ENCODE measurements around the gene ARPC1B. TPM values are rescaled to one million over a fixed set of nuclear protein-coding genes. Genes with fewer than 3 reads are reported as not detected.

ARPC1B gene
- total and polyA plus RNA-seq, 4 experiments from 2014 or later: 188 to 906 (median 527) TPM

DNA sequence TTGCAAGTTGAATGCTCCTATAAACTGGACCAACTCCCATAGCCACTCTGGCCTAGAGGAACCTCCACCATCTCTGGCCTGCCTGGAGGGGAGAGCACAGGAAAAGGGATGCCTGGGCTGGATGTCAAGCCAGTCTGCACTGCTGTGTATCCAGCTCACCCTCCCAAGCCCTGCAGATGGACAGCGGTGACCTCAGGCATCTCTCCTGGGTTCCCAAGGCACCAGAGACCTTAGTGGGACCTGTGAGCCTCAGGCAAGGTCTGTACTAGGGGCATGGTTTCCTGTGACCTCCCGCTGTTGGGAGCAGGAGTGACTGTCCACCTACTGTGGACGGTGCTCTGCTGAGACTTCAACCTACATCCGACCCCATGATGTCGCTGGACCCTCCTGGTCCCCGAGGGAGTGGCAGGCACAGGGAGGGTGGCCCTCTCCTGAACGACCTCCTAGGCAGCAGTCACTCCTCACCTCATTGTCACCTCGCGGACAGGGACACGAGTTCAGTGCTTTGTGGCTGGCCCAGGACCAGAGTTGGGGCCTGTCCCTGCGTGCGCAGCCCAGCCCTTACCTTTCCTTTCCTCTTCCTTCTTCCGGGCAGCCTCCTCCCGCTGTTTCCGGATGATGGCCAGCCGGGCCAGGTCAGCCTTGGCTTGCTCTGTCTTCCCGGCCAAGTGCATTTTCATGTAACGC, 22.9 kb downstream of the ARPC1B start:
- Histone ChIP-seq H3K27ac (ENCODE audit: low read depth, low read length) (no peak overlapping the region), H3K27me3 (ENCODE audit: insufficient read depth, low read length) (no peaks in the 10 kb centered on the region), H3K9me3 (ENCODE audit: control insufficient read depth in 1 of 2, low read length in 2 of 2) (no peaks in the 10 kb centered on the region), H3K4me3 (ENCODE audit: low read length in 2 of 2) (no peak overlapping the region), H3K36me3 (ENCODE audit: insufficient read depth, low read length) (peaks cover 62% of the 10 kb centered on the region), H3K4me1 (ENCODE audit: insufficient read depth, low read length) (peaks cover 16% of the 10 kb centered on the region)
- Mint-ChIP-seq H3K4me1 (peaks cover 7 to 33% (median 22%) of the 10 kb centered on the region in 4 donors), H3K27ac (peak overlapping the region in 6 of 7 donors; percentile 23 to 68 (median 54)), H3K4me3 (no peak overlapping the region), H3K27me3 (no peaks in the 10 kb centered on the region), H3K9me3 (peaks cover 0 to 3% (median 0%) of the 10 kb centered on the region in 8 donors), H3K36me3 (peaks cover 28 to 81% of the 10 kb centered on the region in 2 donors)
- ChIA-PET CTCF (ENCODE audit: partially characterized antibody) (no interaction called here), POLR2A (ENCODE audit: partially characterized antibody) (interaction anchor here (1.1 to 13.0 kb wide), 3 partner anchors 9 to 22 kb away, joined by 3 to 210 read pairs (median 10); partner anchors contain the start of genes BUD31 and PDAP1)
- DNase-seq: no peak
- intact Hi-C loops (cut with micrococcal nuclease): no loop called here

DNA sequence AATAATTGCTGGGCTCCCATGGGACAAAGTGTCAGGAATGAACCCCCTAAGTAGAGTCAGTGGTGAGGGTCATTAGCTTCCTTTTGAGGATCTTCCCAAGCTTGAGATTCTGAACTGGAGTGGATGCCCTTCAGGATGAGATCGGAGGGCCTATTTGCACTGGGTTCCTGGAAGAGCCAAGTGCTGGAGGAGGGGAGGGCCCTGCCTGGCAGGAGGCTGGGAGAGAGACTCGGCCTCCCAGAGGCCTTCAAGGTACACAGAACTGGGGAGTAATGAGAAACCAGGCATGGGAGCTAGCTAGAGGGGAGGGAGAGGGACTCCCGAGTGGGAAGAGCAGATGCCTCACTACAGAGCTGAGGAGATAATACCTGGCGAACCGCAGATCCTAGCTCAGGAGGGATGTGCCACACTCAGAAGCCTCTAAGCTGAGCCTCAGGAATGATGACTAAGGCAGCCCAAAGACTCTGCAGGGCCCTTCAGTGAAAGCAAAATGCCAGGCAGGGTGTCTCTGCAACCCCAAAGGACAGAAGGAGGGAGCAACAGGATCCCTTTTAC, 24.4 kb downstream of the ARPC1B start:
- H3K27ac Mint-ChIP-seq: peak overlapping the region in 6 of 7 donors; percentile 23 to 88 (median 56)
- intact Hi-C loops (cut with micrococcal nuclease): no loop called here
- Histone ChIP-seq H3K27me3 (ENCODE audit: insufficient read depth, low read length) (no peaks in the 10 kb centered on the region), H3K9me3 (ENCODE audit: control insufficient read depth in 1 of 2, low read length in 2 of 2) (no peaks in the 10 kb centered on the region), H3K4me1 (ENCODE audit: insufficient read depth, low read length) (peaks cover under 1% of the 10 kb centered on the region), H3K36me3 (ENCODE audit: insufficient read depth, low read length) (peaks cover 54% of the 10 kb centered on the region), H3K4me3 (ENCODE audit: low read length in 2 of 2) (no peak overlapping the region), H3K27ac (ENCODE audit: low read depth, low read length) (no peak overlapping the region)
- POLR2A ChIA-PET (ENCODE audit: partially characterized antibody): interaction anchor here (0.6 to 13.0 kb wide), 9 partner anchors 7 to 392 kb away, joined by 3 to 210 read pairs (median 7); partner anchors contain the start of genes BUD31, PDAP1 and ZNF394
- peaks cover 31 to 79% of the 10 kb centered on the region in 2 donors for H3K36me3 Mint-ChIP-seq
- DNase-seq: no peak
- CTCF ChIA-PET (ENCODE audit: partially characterized antibody): interaction anchor here (1.2 to 1.4 kb wide), 3 partner anchors 13 to 86 kb away, joined by 3 read pairs; no protein-coding TSS in a partner anchor
- H3K9me3 Mint-ChIP-seq: peaks cover 0 to 3% (median 0%) of the 10 kb centered on the region in 8 donors
- H3K4me1 Mint-ChIP-seq: peaks cover 8 to 22% (median 15%) of the 10 kb centered on the region in 4 donors
- no peaks in the 10 kb centered on the region for H3K27me3 Mint-ChIP-seq
- no peak overlapping the region for H3K4me3 Mint-ChIP-seq

DNA sequence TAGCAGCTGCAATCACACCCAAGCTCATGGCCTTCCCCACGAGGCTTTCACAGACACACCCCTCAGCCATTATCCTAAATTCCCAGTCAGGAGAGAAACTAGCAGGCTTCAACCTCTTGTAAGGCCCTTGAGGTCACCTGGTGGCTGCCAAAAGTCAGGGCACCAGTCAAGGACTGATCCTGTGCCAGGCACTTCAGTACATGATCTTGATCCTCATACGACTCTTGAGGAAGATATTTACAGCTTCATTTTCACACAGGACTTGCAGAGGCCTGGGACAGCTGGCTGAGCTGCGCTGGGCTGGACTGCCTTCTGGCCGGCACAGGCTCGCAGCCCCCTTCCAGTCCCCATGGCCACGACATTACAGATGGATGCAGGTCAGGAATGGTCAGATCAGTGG, 25.1 kb downstream of the ARPC1B start:
- Mint-ChIP-seq H3K36me3 (peaks cover 35 to 77% of the 10 kb centered on the region in 2 donors), H3K27ac (peak overlapping the region in 4 of 7 donors; percentile 24 to 59 (median 35)), H3K27me3 (no peaks in the 10 kb centered on the region), H3K4me1 (peaks cover 12 to 26% (median 18%) of the 10 kb centered on the region in 4 donors), H3K4me3 (no peak overlapping the region), H3K9me3 (peaks cover 0 to 3% (median 0%) of the 10 kb centered on the region in 8 donors)
- ChIA-PET CTCF (ENCODE audit: partially characterized antibody) (interaction anchor here (1.1 to 1.4 kb wide), 3 partner anchors 10 to 87 kb away, joined by 3 to 4 read pairs (median 3); no protein-coding TSS in a partner anchor), POLR2A (ENCODE audit: partially characterized antibody) (interaction anchor here (0.5 to 13.0 kb wide), 10 partner anchors 7 to 100 kb away, joined by 3 to 210 read pairs (median 6); partner anchors contain the start of genes BUD31, PDAP1 and ZNF394)
- Histone ChIP-seq H3K9me3 (ENCODE audit: control insufficient read depth in 1 of 2, low read length in 2 of 2) (no peaks in the 10 kb centered on the region), H3K27ac (ENCODE audit: low read depth, low read length) (no peak overlapping the region), H3K27me3 (ENCODE audit: insufficient read depth, low read length) (no peaks in the 10 kb centered on the region), H3K36me3 (ENCODE audit: insufficient read depth, low read length) (peaks cover 54% of the 10 kb centered on the region), H3K4me3 (ENCODE audit: low read length in 2 of 2) (no peak overlapping the region), H3K4me1 (ENCODE audit: insufficient read depth, low read length) (no peaks in the 10 kb centered on the region)
- intact Hi-C loops (cut with micrococcal nuclease): no loop called here
- no peak for DNase-seq

DNA sequence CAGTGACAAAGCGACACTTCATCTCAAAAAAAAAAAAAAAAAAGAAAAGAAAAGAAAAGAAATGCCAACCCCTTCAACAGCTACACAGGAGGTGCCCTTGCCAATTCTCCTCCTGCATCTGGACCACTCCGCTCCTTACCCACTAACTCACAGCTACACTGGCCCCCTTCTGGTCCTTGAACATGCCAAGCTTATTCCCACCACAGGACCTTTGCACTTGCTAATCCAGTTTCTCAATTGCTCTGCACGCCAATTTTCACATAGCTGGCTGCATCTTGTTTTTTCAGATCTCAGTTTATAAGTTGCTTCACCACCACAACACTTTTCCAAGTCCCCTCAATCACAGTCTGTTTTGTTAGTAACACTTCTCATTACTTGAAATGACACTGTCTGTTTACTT, 28.3 kb downstream of the ARPC1B start:
- H3K4me1 ChIP-seq (ENCODE audit: insufficient read depth, low read length): peaks cover 25% of the 10 kb centered on the region
- ChIA-PET POLR2A (ENCODE audit: partially characterized antibody) (interaction anchor here (1.0 to 9.9 kb wide), 3 partner anchors 9 to 95 kb away, joined by 3 to 210 read pairs (median 3); no protein-coding TSS in a partner anchor), CTCF (ENCODE audit: partially characterized antibody) (no interaction called here)
- peaks cover 0 to 3% (median 0%) of the 10 kb centered on the region in 8 donors for H3K9me3 Mint-ChIP-seq
- peaks cover 28 to 54% of the 10 kb centered on the region in 2 donors for H3K36me3 Mint-ChIP-seq
- no peak for DNase-seq
- intact Hi-C loops (cut with micrococcal nuclease): no loop called here
- peak overlapping the region in 5 of 7 donors; percentile 8 to 86 (median 80) for H3K27ac Mint-ChIP-seq
- H3K4me3 Mint-ChIP-seq: no peak overlapping the region
- peaks cover 30% of the 10 kb centered on the region for H3K36me3 ChIP-seq (ENCODE audit: insufficient read depth, low read length)
- H3K27me3 ChIP-seq (ENCODE audit: insufficient read depth, low read length): no peaks in the 10 kb centered on the region
- peaks cover 26 to 42% (median 36%) of the 10 kb centered on the region in 4 donors for H3K4me1 Mint-ChIP-seq
- H3K9me3 ChIP-seq (ENCODE audit: control insufficient read depth in 1 of 2, low read length in 2 of 2): no peaks in the 10 kb centered on the region
- no peaks in the 10 kb centered on the region for H3K27me3 Mint-ChIP-seq
- H3K27ac ChIP-seq (ENCODE audit: low read depth, low read length): no peak overlapping the region
- no peak overlapping the region for H3K4me3 ChIP-seq (ENCODE audit: low read length in 2 of 2)

DNA sequence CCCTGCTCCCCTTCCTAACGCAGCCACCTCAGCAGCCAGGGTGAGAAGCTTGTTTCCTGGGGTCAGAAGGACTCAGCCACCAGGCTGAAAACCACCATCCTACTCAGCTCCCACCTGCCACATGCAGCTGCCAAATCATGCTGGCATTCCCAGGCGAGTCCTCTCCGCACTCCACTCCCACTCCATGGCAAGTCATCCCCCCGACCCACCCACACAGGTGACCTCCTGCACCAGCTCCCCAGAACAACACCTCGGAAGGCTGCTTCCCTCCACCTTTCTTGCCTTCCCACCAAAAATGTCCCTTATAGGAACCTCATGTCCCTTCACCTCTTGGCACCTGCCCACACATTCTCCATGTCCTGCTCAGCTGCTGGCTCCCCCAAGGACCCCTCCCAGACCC, 29.2 kb downstream of the ARPC1B start:
- POLR2A ChIA-PET (ENCODE audit: partially characterized antibody): interaction anchor here (0.5 to 9.9 kb wide), 4 partner anchors 10 to 1024 kb away, joined by 3 to 210 read pairs (median 4); no protein-coding TSS in a partner anchor
- Histone ChIP-seq H3K27ac (ENCODE audit: low read depth, low read length) (no peak overlapping the region), H3K4me1 (ENCODE audit: insufficient read depth, low read length) (peaks cover 27% of the 10 kb centered on the region), H3K4me3 (ENCODE audit: low read length in 2 of 2) (no peak overlapping the region), H3K9me3 (ENCODE audit: control insufficient read depth in 1 of 2, low read length in 2 of 2) (no peaks in the 10 kb centered on the region), H3K27me3 (ENCODE audit: insufficient read depth, low read length) (no peaks in the 10 kb centered on the region), H3K36me3 (ENCODE audit: insufficient read depth, low read length) (peaks cover 30% of the 10 kb centered on the region)
- Mint-ChIP-seq H3K27me3 (no peaks in the 10 kb centered on the region), H3K4me3 (no peak overlapping the region), H3K4me1 (peaks cover 25 to 45% (median 36%) of the 10 kb centered on the region in 4 donors), H3K27ac (peak overlapping the region in 6 of 7 donors; percentile 12 to 84 (median 79)), H3K9me3 (peaks cover 0 to 8% (median 0%) of the 10 kb centered on the region in 8 donors), H3K36me3 (peaks cover 25 to 53% of the 10 kb centered on the region in 2 donors)
- intact Hi-C loops (cut with micrococcal nuclease): no loop called here
- DNase-seq: no peak
- CTCF ChIA-PET (ENCODE audit: partially characterized antibody): no interaction called here

DNA sequence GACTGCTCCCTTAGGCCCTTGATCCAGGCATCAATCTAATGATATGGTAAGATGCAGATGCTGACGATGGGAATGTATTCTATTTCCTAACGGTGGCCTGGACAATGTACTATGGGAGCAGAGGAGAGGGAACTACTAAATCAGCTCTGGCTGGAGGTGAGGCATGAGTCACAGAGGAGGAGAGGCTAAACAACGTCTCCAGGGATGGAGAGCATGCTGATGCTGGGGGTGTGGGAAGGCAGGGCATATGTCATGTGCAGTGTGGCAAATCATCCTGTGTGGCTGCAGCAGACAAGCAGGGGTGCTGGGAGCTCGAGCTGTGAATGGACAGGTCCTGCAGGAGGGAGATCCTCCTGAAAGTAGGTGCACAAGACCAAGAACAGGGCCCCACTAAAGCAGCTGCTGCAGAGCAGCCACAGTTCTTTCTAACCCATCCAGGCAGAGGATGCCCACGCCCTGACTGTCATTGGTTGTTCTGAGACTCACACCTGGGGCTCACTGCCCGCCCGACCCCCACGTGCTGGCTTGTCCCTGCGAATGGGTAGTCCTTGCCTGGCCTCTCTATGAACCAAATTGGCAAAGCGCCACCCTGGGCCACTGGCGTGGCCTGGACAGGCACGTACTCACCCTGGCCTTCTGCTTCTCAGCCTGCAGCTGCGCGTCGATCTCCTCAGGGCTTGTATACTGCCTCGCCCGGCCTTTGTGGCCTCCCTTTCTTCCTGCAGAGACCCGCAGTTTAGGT, 29.9 kb downstream of the ARPC1B start:
- Mint-ChIP-seq H3K4me1 (peaks cover 24 to 47% (median 38%) of the 10 kb centered on the region in 4 donors), H3K4me3 (peak overlapping the region in 1 of 8 donors; percentile 21), H3K27ac (peak overlapping the region in 6 of 7 donors; percentile 12 to 84 (median 70)), H3K9me3 (peaks cover 0 to 8% (median 0%) of the 10 kb centered on the region in 8 donors), H3K36me3 (peaks cover 25 to 55% of the 10 kb centered on the region in 2 donors), H3K27me3 (no peaks in the 10 kb centered on the region)
- CTCF ChIA-PET (ENCODE audit: partially characterized antibody): no interaction called here
- Histone ChIP-seq H3K9me3 (ENCODE audit: control insufficient read depth in 1 of 2, low read length in 2 of 2) (no peaks in the 10 kb centered on the region), H3K27me3 (ENCODE audit: insufficient read depth, low read length) (no peaks in the 10 kb centered on the region), H3K36me3 (ENCODE audit: insufficient read depth, low read length) (peaks cover 28% of the 10 kb centered on the region), H3K4me1 (ENCODE audit: insufficient read depth, low read length) (peaks cover 29% of the 10 kb centered on the region), H3K27ac (ENCODE audit: low read depth, low read length) (no peak overlapping the region), H3K4me3 (ENCODE audit: low read length in 2 of 2) (no peak overlapping the region)
- intact Hi-C loops (cut with micrococcal nuclease): no loop called here
- no peak for DNase-seq
- POLR2A ChIA-PET (ENCODE audit: partially characterized antibody): interaction anchor here (0.5 to 9.9 kb wide), 3 partner anchors 11 to 1024 kb away, joined by 3 to 210 read pairs (median 5); no protein-coding TSS in a partner anchor
